SU-DHL-6 (cell line): ENCODE data around the gene EIF3B.

ENCODE experiments used
- H2AFZ ChIP-seq: fragments of 200-600 bp; sonication (generic); 2 replicates; pipeline ENCODE4 v1.6.1; 2014; ENCODE audit warnings: low read depth, mild to moderate bottlenecking, moderate library complexity, mixed read lengths, antibody characterized with exemption, low read length; ENCODE audit not compliant: severe bottlenecking
- H3F3A ChIP-seq: fragments of 200-600 bp; shearing (Covaris generic); 2 replicates; pipeline ENCODE4 v1.6.0; 2016; ENCODE audit warnings: antibody characterized with exemption, mild to moderate bottlenecking; ENCODE audit not compliant: insufficient read depth
- H3K27ac ChIP-seq: fragments of 200-600 bp; sonication (generic); 2 replicates; pipeline ENCODE4 v1.5.1; 2016; ENCODE audit warnings: low read depth, mild to moderate bottlenecking, low read length, moderate library complexity, mixed read lengths
- H3K27me3 ChIP-seq: fragments of 200-600 bp; sonication (generic), shearing (Covaris generic); 2 replicates; pipeline ENCODE4 v1.6.0; 2014; ENCODE audit warnings: mild to moderate bottlenecking, low read length
- H3K36me3 ChIP-seq: fragments of 200-600 bp; sonication (generic); 2 replicates; pipeline ENCODE4 v1.6.1; 2014; ENCODE audit warnings: mild to moderate bottlenecking, low read length, mixed read lengths
- H3K4me2 ChIP-seq: fragments of 300-600, 200-600 bp; shearing (Covaris generic), sonication (generic); 2 replicates; pipeline ENCODE4 v1.6.0; 2014; ENCODE audit warnings: low read length, low read depth, mild to moderate bottlenecking; ENCODE audit not compliant: poor library complexity, severe bottlenecking
- H3K4me3 ChIP-seq: fragments of 200-600 bp; sonication (generic); 2 replicates; pipeline ENCODE4 v1.5.1; 2014; ENCODE audit warnings: antibody characterized with exemption, low read length, mild to moderate bottlenecking, mixed read lengths; ENCODE audit not compliant: insufficient read depth, poor library complexity, severe bottlenecking
- H3K79me2 ChIP-seq: fragments of 200-600 bp; sonication (generic); 2 replicates; pipeline ENCODE4 v1.6.1; 2014; ENCODE audit warnings: mild to moderate bottlenecking, low read length, moderate library complexity; ENCODE audit not compliant: insufficient read depth
- H3K9ac ChIP-seq: fragments of 200-600 bp; sonication (generic); 2 replicates; pipeline ENCODE4 v1.7.0; 2014; ENCODE audit warnings: mild to moderate bottlenecking, low read length
- H3K9me2 ChIP-seq: fragments of 200-600 bp; sonication (generic); replicated peaks from 2 replicates; pipeline ENCODE4 v1.6.1; 2014; ENCODE audit warnings: low read length; ENCODE audit not compliant: insufficient read depth
- H3K9me3 ChIP-seq: fragments of 200-600 bp; sonication (generic); 2 replicates; pipeline ENCODE4 v1.6.1; 2014; ENCODE audit warnings: low read length, mixed read lengths; ENCODE audit not compliant: insufficient read depth
- H4K20me1 ChIP-seq: fragments of 200-600 bp; sonication (generic); 2 replicates; pipeline ENCODE4 v1.6.1; 2014; ENCODE audit warnings: low read depth, mild to moderate bottlenecking, antibody characterized with exemption, low read length, moderate library complexity, mixed read lengths
- CTCF ChIP-seq: fragments of 200-600 bp; sonication (generic); IDR thresholded peaks from one replicate; pipeline ENCODE4 v1.5.1; 2017; ENCODE audit warnings: antibody characterized with exemption, mild to moderate bottlenecking, low read length, moderate library complexity; ENCODE audit not compliant: insufficient read depth, poor library complexity, severe bottlenecking
- EZH2phosphoT487 ChIP-seq: fragments of 200-600 bp; sonication (generic), shearing (Covaris generic); conservative IDR thresholded peaks from 2 replicates; pipeline ENCODE4 v1.6.1; 2018; ENCODE audit warnings: mild to moderate bottlenecking, antibody characterized with exemption, low read length, moderate library complexity, mixed read lengths

Gene EIF3B

GRCh38 chr7:2371329-2371728, 16.7 kb downstream of the EIF3B start:
- H3K4me3 ChIP-seq = no peak overlapping the region
- H2AFZ ChIP-seq = no peak overlapping the region
- no peaks in the 10 kb centered on the region for H3K9me2 ChIP-seq
- peaks cover 54% of the 10 kb centered on the region for H3K36me3 ChIP-seq
- no peak overlapping the region for H3K9ac ChIP-seq
- H3K4me2 ChIP-seq = no peak overlapping the region
- H3K79me2 ChIP-seq = peaks cover 55% of the 10 kb centered on the region
- H3F3A ChIP-seq = no peaks in the 10 kb centered on the region
- no peaks in the 10 kb centered on the region; the same call in 1 of the 2 replicates for H4K20me1 ChIP-seq
- no peak overlapping the region for H3K27ac ChIP-seq
- H3K27me3 ChIP-seq = no peaks in the 10 kb centered on the region
- TF ChIP-seq CTCF = no peak
- TF ChIP-seq EZH2phosphoT487 = no peak
- no peaks in the 10 kb centered on the region for H3K9me3 ChIP-seq

GRCh38 chr7:2372724-2373123, 18.1 kb downstream of the EIF3B start:
- Histone ChIP-seq H3K4me3 (no peak overlapping the region), H3K9me2 (no peaks in the 10 kb centered on the region), H3F3A (no peaks in the 10 kb centered on the region), H3K9me3 (no peaks in the 10 kb centered on the region), H3K4me2 (no peak overlapping the region), H3K27ac (no peak overlapping the region), H4K20me1 (no peaks in the 10 kb centered on the region; the same call in 1 of the 2 replicates), H3K9ac (no peak overlapping the region), H3K36me3 (peaks cover 55% of the 10 kb centered on the region), H3K27me3 (no peaks in the 10 kb centered on the region), H2AFZ (no peak overlapping the region), H3K79me2 (peaks cover 63% of the 10 kb centered on the region)
- TF ChIP-seq EZH2phosphoT487 (no peak), CTCF (no peak)

- no peak overlapping the region for H3K27ac ChIP-seq
- no peak overlapping the region for H3K9ac ChIP-seq
- H3K36me3 ChIP-seq = peaks cover 52% of the 10 kb centered on the region
- no peak overlapping the region for H3K4me2 ChIP-seq
- TF ChIP-seq EZH2phosphoT487 = no peak
- TF ChIP-seq CTCF = no peak
- H3K9me3 ChIP-seq = no peaks in the 10 kb centered on the region
- no peak overlapping the region for H2AFZ ChIP-seq
- H3K9me2 ChIP-seq = no peaks in the 10 kb centered on the region
- no peak overlapping the region for H3K4me3 ChIP-seq
- H4K20me1 ChIP-seq = no peaks in the 10 kb centered on the region; the same call in 1 of the 2 replicates
- H3K27me3 ChIP-seq = no peaks in the 10 kb centered on the region
- no peaks in the 10 kb centered on the region for H3F3A ChIP-seq
- H3K79me2 ChIP-seq = peaks cover 63% of the 10 kb centered on the region
These were observed 18.5 kb downstream of the EIF3B start for GRCh38 chr7:2373124-2373556.
